ENCODE results near the gene SRGAP2C.
"Not testable (repeated sequence)": the region's sequence is repeated elsewhere in the genome, so short reads cannot be mapped to it uniquely, and the experiment has no call there.

Gene SRGAP2C

DNA sequence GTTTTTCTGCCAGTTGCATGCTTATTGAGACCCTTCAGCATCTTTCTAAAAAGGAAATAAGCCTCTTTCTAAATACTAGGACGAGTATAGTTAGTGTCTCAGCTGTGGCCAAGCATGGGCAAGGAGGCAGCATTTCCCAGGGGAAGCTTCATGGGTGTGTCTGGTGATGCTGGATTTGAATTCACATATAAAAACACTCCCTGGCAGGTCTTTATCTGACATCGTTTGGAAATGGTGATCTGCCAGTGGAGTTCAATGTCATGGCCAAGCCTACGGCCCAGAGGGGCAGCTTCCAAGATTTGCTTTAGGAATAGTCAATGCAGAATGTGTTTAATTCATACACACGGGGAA lies 94.7 kb downstream of the SRGAP2C start:
- DNase-seq (ENCODE audit: low read depth in 2 of 2) = not testable (repeated sequence)

DNA sequence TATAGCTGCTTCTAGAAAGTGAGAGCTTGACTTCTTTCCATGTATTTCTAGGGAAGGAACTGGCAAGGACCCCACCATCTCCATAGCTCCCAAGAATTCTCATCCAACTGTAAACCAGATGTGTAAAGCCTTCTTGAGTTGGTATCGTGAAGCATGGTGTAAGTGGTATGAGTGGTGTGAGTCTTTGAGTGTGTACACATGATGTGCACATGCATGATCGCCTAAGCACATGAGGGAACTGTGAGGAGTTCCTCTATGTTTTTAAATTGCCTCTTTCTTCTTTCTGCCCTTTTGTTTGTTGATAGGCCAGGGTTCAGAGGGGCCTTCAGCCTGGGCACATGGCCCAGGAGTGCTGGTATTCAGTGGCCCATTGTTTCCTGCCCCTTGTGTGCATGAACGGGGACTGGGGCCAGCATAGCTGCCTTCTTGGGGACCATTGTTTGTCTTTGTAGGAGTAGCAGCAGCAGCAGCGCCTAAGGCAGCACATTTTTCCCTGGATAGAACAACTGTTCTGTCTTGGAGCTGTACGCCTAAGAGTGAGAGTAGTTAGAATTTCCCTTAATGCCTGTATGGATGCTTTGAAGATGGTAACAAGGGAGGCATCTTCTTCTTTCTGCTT lies 96.0 kb downstream of the SRGAP2C start:
- not testable (repeated sequence) for DNase-seq (ENCODE audit: low read depth in 2 of 2)

DNA sequence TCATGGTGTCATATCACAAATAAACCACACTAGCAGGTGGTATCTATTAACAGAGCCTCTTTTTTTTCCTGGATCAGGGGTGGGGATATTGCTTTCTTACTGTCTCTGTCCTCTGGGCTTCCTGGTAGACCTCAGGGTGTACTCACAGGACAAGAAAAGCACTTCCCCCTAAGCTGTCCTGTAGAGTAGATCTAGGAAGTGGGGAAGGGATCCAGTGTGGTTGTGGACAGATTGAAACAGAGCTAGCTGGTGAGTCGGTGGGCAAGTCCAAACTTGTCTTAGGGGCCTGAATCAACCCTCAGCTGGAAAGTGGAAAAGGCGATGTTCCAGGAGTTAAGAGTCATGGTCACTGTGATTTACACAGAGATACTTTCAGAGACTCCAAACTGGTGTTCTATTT lies 96.7 kb downstream of the SRGAP2C start:
- DNase-seq (ENCODE audit: low read depth in 2 of 2) = not testable (repeated sequence)

DNA sequence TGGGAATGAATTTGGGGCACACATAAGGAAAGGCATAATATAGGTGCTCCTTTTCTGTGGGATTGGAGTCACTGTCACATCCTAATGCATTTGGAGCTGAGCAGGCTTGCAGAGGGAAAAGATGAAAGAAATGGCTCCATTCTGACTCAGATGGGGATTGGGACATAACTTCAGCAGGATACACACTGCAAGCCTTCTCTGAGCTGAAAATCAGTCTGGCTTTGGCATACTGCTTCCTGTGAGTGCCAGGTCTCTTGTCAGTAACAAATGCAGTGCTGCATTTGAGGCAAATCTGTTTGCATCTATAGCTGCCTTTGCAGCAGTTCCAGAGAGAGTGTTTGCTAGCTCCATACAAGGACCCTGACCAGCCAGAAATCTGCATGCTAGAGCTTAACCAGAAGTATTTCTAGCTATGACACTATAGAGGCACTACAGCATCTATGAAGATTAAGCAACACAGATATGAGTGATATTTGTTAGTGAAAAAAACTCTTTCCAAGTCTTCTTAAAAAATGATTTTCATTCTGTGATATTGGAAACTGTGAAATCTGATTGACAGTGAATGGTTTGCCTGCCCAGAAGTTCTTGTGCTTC lies 98.9 kb downstream of the SRGAP2C start:
- not testable (repeated sequence) for DNase-seq (ENCODE audit: low read depth in 2 of 2)

DNA sequence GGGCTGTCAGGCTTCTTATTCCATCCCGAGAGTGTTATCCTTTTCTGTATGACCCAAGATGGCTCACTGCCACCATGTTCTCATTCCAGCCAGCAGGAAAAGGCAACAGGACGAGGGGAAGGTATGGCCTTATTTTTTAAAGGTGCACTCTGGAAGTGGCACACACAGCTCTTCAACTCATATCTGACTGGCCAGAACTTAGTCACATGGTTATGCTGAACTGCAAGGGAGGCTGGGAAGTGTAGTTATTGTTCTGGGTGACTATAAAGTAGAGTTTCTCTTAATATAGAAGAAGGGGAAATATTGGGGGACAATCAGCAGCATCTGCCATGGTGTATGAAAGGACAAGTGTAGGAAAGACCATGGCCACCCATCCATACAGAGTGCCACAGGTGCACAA lies 107.8 kb downstream of the SRGAP2C start:
- not testable (repeated sequence) for DNase-seq (ENCODE audit: low read depth in 2 of 2)

DNA sequence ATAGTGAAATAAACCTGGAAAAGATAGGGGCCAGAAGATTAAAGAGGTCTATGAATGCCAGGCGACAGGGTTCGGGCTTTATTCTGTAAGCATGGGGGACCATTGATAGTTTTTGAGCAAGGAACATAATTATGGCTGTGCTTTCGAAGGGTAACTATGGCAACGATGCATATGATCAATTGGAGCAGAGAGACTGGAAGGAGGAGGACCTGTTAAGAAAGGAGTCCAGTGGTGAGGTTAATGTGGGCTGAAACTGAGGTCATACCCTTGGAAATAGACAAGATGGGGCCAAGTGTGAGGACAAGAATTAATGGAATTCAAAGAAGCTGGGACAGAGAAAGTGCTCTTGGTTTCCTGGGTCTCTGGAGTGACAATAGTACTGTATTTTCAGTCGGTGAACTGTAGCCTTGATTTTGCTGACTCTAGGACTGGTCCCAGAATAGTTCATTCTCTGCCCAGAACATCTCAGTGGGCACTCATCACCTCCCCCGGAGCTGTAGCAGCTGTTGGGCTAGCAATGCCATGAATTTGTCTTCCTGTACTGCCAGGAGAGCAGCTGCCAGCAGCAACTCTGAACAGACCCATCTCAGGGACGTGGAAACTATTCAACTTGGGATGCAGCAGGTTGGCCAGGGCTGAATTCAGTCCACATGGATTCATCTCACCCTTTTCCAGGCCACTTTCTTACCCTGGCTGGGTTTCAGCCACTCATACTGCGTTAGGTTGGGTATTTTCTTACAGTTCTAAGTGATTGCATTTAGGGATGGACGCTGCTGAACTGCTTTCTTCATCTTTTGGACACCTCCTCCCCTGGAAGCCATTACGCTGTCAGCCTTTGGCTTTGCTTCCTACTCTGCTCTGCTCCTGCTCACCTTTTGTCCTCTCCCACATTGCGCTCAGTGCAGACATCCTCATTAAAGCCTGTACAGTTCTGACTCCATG lies 108.8 kb downstream of the SRGAP2C start:
- not testable (repeated sequence) for DNase-seq (ENCODE audit: low read depth in 2 of 2)

DNA sequence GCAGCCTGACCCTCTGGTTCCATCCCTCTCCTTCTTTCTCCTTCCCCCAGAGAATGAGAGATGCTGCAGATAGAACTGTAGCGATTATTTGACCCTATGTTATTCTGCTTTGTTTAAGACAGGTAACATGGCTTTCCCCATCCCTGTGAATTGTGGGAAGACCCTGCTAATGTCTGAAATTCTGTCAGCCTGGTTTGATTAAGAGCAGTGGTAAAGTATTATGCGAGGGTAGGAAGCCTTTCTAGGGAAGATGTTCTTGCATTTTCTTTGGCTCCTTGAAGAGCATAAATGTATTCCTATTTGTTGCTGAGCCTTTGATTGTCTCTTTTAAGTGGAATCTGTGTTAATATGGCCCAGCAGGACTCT lies 109.4 kb downstream of the SRGAP2C start:
- DNase-seq (ENCODE audit: low read depth in 2 of 2) = not testable (repeated sequence)

DNA sequence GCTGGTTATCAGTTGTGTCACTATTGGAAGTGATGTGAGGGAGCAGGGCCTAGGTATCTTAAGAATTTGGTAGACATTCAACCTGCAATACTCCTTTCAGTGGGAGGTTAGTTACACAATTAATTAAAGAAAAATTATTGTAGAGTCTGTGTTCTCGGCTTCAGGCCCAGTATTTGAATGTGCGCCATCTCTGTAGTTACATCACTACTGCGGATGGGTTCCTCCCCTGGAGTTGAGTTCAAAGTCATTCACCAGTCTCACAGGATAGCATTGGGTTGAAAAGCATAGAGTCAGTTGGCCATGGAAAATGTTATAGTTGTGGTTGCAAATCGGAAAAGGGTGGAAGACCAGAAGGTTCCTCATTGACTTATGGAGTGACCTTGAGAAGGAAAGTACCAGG lies 111.8 kb downstream of the SRGAP2C start:
- DNase-seq (ENCODE audit: low read depth in 2 of 2) = not testable (repeated sequence)

DNA sequence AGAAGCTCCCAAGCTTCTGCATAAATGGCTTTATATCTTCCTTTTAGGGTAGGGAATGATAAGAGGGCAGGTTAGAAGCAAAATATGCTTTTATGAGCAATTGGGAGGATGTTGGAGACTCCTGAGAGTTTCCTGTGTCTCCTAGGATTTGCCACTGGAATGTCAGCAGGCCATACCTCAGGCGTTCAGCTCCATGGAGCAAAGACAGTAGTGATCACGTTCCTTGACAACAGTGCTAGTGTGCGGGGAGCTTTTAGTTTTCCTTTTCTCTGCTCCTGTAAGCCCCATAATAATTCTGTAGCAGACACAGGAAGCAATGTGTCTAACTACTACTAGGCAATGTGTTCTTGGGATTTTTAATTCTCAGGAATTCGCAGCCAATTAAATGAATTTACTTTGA lies 113.8 kb downstream of the SRGAP2C start:
- DNase-seq (ENCODE audit: low read depth in 2 of 2) = not testable (repeated sequence)

DNA sequence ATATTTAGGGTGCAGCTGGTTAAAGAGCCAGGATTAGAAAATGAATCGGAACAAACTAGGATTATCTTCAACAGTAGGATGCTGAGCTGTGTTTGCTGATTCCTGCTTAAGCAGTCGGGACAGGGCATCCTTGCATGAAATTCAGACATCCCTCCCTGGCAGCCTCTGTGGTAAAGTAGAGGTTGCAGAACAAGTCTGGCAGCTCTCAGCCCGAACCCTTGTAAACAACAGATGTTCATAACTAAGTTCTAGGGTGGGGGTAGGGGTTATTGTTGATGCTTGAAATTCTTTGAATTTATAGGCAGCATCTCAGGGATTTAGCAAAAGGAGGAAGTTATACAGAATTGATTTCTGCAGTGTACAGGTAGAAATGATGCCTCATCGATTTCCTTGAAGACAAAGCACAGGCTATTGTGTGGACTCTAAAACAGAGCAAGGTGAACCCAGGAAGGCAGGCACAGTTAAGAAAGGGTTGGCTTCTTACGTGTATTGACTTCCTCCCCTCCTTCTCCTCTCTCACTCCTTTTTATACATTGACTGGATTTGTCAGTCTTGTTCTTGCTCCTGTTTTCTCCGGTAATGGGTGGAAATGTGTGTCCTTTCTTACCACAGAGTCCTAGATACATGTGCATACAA lies 114.9 kb downstream of the SRGAP2C start:
- not testable (repeated sequence) for DNase-seq (ENCODE audit: low read depth in 2 of 2)

DNA sequence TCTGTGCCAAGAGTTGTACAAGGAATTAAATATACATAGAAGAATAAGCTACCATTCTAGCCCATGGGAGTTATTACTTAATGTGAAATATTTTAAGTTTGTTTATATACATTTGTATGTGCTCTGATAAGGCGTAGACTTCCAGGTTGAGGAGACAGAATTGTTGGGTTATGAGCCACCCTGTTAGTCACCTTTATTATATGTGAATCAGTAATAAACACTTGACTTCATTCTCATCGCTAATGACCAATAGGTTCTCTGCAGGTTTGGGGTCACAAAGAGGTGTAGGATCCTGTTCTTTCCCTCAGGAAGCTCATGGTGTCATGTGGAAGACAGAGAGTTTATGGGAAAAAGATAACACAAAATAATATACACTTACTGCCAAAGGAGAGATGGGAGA lies 117.1 kb downstream of the SRGAP2C start:
- not testable (repeated sequence) for DNase-seq (ENCODE audit: low read depth in 2 of 2)

DNA sequence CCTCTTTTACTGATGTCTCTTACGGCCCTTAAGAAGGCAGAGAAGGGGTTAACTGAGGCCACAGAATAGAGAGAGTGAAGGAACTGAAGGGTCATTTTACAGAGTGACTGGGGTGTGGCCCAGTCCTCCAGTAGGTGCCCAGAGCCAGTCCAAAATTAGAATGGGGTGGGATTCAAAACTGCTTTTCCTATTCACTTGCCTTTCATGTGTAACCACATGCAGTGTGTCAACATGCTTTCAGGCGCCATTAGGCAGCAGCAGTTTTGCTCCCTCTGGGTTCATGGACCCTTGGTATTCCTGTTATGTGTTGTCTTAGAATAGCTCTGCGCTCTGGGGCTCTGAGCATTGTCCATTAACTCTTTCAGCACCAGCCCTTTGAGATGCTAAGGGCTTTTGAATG lies 123.0 kb downstream of the SRGAP2C start:
- DNase-seq (ENCODE audit: low read depth in 2 of 2) = not testable (repeated sequence)

DNA sequence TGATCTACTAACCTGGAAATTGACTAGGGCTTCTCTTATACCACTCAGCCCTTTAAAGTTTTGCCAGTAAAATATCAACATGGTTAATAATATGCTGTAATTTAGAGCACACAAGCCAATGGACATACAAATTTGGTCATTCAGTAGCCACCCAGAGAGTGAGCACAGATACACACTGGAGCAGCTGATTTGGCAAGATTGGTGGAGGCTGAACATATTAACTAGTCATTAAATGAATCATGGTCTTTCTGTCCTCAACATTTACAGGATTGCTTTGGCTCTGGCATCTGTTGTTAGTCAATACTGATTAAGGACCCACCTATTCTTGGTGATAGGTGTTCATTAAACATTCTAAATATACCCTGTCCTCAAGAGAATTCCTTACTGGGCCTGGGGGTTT lies 130.7 kb downstream of the SRGAP2C start:
- DNase-seq (ENCODE audit: low read depth in 2 of 2) = not testable (repeated sequence)

DNA sequence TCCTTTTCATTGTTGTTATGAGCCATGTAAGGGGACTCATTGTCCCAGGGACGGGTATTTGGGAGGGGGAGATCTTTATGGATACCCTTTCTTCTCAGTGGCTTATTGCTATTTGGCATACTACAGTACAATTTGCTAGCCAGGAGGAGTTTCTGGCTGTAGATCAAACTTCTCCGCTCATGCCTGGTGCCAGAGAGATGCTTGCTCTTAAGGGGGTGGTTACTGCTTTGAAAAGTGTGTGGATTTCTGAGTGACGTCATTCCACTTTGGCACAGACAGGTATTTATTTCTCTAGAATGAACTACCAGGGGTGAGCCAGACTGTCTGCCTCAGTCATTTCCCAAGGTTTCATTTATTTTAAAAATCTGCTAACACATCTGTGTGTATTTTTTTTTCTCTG lies 131.3 kb downstream of the SRGAP2C start:
- not testable (repeated sequence) for DNase-seq (ENCODE audit: low read depth in 2 of 2)

DNA sequence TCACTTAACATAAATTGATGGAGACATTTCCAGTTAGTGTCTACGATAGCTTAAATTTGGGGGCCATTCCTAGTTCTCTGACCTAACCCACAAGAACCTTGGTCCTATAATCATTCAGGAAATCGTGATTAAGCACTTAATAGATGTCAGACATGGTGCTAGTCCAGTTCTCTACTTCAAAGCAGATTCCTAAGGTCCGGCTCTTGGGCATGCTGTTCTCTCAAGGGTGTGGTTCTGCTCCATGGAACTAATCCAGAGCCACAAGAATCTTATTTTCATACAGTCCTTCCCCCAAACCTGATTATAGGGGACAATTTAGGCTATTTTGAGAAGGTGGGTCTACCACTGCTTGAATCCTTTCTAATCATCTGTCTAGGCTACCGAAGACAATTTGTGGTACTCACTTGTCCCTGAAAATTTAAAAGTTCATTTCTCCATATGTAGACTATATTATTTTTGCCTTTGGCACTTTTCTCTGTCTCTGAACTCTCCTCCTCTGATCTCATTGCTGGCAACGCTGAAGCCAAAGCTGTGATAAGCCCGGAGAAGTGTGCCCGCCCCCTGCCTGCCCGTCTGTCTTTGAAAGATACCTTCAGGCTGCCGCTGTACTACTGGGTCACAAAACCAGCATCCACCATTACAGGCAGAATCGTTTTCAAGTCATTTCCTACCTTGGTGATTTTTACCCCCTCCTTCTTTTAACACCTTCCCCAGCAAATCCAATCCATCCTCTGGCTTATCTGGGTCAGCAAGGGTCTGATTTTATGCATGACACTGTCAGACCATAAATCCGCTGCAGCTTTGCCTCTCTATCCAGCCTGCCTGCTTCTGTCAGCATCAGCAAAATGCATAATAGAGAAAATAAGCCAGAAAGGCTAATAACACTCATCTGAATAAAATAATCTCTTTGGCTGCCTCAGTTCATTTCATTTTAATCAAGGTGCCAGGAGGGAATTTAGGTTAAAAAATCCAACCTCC lies 133.0 kb downstream of the SRGAP2C start:
- DNase-seq (ENCODE audit: low read depth in 2 of 2) = not testable (repeated sequence)

DNA sequence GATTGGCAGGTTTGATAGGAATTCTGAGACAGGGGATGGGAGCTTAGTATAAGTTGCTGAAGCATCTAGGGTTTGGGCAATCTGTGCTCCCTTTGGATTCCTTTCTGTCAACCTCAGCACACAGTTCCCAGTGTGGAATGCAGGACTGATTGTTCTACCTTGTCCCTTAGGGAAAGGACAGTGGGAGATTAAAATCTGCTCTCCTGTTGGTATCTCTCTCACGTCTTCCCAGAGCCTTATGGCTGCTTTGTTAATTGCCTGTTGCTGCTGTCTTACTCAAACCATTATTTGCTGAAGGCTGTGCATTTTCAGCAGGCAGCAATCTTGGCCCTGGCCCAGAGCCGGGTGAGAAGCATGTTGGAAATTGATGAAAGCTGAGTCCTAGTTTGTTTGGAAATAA lies 133.9 kb downstream of the SRGAP2C start:
- DNase-seq (ENCODE audit: low read depth in 2 of 2) = not testable (repeated sequence)

DNA sequence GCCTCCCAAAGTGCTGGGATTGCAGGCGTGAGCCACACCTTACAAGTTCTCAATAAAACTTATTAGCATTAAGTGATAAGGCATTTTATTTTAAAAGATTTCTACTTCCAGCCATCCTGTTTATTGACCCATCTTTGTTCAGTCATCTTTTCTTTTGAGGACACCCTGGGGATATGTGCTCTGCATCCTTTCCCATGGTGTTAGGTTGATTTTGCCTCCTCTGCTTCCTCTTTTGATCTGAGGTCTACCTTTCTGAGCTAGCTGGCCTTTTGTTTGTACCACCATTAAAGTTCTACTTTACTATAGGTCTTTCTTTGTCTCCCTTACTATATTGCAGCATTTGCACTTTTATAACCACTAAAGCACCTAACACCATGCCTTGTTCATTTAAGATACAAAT lies 136.9 kb downstream of the SRGAP2C start:
- not testable (repeated sequence) for DNase-seq (ENCODE audit: low read depth in 2 of 2)

DNA sequence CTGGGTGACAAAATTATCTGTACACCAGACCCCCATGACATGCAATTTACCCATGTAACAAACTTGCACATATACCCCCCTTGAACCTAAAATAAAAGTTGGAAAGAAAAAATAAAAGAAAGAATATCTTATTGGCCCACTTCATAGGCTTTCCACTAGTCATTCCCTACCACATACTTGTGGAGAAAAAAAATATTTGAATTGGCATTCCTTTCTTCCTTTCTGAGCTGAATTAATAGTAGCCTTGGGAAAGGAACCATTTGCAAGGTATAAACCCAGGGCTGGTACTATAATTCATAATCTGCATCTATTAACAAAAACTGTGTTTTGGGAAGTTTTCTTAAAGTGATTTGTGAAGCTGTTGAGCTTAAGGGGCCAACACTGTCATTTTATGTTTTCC lies 140.0 kb downstream of the SRGAP2C start:
- DNase-seq (ENCODE audit: low read depth in 2 of 2) = not testable (repeated sequence)

DNA sequence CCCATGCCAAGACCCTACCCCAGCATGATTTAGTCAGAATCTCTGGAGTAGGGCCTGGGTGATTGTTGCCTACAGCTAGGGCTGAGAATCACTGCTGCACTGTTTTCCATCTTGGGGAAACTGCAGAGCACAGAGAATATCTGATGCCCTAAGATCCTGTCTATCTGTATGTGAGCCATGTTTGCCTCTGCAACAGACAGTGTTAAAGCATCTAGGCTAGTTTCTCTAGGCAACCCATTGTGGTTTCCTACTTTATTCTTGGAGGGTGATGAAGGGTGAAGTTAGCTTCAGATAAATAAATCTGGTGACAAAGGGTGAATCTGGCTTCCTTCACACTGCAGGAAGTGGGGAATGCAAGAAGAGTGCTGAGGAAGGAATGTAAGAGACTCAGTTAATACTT lies 147.4 kb downstream of the SRGAP2C start:
- not testable (repeated sequence) for DNase-seq (ENCODE audit: low read depth in 2 of 2)

DNA sequence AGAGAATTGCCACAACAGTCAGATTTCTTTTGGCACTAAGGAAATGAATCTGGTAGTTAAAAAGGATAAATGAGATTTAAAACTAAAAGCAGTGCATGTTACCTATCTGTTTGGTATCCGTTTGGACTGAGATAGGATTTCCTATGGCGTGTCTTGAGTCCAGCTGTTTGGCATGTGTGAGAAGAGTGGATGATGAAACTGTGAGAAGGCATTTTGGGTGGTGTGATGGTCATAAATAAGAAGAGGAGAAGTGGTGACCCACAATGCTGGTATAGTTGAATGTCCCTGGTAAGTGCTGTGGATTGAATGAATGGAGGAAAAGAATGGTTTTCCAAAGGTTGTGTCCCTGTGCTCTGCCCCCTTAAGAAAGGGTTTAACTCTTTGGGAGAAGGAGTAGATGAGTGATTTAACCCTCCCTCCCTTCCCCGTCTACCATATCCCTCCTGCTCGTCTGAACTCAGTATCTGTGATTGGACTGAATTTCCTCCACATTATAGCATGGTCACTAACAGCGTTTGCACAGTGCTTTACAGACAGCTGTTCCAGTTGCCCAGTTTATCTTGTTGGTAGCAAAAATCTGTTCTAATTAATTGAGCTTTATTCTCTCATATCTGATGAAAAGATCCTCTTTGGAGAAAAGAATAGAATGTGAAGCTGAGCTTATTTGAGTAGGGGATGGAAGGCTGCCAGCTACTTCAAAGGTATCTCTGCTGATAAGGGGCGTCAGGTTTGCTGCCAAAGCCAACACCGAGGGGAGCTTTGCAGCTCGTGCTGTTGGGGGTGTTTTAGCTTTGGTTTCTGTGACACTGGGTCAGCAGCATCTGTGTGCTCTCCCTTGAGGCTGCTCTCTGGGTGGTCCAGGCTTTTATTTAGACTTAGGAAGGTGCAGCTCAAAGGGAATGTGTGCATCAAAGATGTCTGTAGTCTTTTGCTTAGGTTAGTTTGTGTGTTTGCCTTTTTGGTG lies 148.1 kb downstream of the SRGAP2C start:
- DNase-seq (ENCODE audit: low read depth in 2 of 2) = not testable (repeated sequence)
